H7 (cell line): ENCODE results near the gene APLP2. TPM values are rescaled to one million over a fixed set of nuclear protein-coding genes. Genes with fewer than 3 reads are reported as not detected.

Experiments used
- DNase-seq: peaks from one replicate; pipeline ENCODE4 v3.0.0; 2012
- H3K27me3 ChIP-seq: 2 replicates; pipeline ENCODE4 v1.6.0; 2011; ENCODE audit warnings: mild to moderate bottlenecking, low read length; ENCODE audit not compliant: control insufficient read depth, insufficient read depth
- H3K36me3 ChIP-seq: replicated peaks from 2 replicates; pipeline ENCODE4 v1.5.1; 2011; ENCODE audit warnings: low read length; ENCODE audit not compliant: control insufficient read depth, insufficient read depth
- H3K4me3 ChIP-seq: 2 replicates; pipeline ENCODE4 v1.5.1; 2011; ENCODE audit warnings: low read depth, mild to moderate bottlenecking, control low read depth, low read length, moderate library complexity; ENCODE audit not compliant: insufficient read depth
- total RNA-seq: library from RNA; depleted of rRNA; stranded (reverse); fragments of >200 nt; shearing (Covaris generic); gene quantifications from 2 replicates; pipeline ENCODE4 v1.2.3, GENCODE V29; 2014

The APLP2 gene
- total RNA-seq, 1 experiment from 2014 or later: 257 TPM

DNA sequence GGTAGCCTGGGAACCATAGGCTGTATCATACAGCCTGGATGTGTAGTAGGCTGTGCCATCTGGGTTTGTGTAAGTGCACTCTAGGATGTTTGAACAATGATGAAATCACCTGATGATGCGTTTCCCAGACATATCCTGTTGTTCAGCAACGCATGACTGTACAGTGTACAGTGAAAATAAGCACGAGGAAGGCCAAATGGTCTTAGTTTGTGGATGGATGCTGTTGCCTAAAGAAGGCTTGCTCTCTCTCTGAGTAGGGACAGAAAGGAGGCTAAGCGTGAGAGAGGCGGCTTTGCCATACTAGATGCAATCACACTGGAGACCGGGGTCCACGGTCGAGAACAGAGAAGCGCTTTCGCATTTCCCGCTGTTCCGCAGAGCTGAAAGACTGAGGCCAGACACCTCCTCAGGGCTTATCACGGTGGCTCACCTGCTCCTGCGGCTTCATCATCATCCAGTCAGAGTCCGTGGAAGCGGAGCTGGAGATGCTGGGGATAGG lies 27.6 kb upstream of the APLP2 start:
- Histone ChIP-seq H3K4me3 (no peak overlapping the region), H3K27me3 (no peaks in the 10 kb centered on the region), H3K36me3 (no peaks in the 10 kb centered on the region)
- DNase-seq: no peak

DNA sequence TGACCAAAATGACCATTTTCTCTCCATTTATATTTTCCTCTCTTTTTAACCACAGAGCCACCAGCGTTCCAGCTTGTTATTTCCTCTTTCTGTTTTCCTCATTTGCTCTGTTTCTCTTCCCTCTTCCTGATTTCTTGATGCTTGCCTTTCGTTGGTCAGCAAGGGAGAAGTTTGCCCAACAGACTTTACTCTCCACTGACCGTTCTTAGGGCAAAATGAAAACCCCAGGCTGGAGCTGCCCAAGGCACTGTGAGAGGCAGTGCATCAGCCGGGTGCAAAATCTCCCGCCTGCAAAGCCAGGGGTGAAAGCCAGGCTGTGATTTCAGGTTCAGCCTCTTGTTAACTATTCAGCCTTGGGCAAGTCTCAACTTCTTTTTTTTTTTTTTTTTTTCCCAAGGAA lies 26.1 kb upstream of the APLP2 start:
- Histone ChIP-seq H3K27me3 (no peaks in the 10 kb centered on the region), H3K36me3 (no peaks in the 10 kb centered on the region), H3K4me3 (no peak overlapping the region)
- no peak for DNase-seq

DNA sequence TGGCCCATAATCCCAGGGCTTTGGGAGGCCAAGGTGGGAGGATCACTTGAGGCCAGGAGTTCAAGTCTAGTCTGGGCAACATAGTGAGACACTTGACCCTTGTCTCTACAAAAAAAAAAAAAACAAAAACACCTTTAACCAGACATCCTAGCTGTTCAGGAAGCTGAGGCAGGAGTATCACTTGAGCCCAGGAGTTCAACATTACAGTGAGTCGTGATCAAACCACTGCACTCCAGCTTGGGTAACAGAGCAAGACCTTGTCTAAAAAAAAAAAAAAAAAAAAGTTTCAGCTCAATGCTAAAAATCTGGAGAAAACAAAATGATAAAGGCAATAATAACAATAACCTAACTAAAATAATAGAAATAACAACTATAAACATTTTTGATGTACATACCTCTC lies 22.6 kb upstream of the APLP2 start:
- no peak for DNase-seq
- no peak overlapping the region for H3K4me3 ChIP-seq
- no peaks in the 10 kb centered on the region for H3K36me3 ChIP-seq
- no peaks in the 10 kb centered on the region for H3K27me3 ChIP-seq

DNA sequence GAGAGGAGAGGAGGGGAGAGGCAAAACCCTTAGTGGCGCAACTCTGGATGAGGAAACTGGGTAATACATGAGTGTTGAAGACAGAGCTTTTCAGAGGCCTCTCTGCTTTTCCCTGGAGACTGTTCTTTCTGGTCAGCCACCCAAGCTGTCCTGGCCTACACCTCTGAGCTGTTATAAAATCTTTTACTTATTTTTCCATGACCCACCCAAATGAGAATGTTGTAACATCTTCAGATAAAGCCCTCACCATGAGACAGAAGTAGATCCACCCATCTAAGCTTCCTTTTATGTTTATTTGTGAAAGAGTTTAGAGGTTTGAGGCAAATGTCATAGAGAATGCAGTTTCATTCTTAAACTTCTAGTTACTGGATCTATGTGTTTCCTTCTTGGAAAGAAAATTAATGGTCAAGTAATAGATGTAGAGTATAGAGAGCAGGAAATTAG lies 20.3 kb upstream of the APLP2 start:
- no peaks in the 10 kb centered on the region for H3K27me3 ChIP-seq
- no peak overlapping the region for H3K4me3 ChIP-seq
- H3K36me3 ChIP-seq: no peaks in the 10 kb centered on the region
- no peak for DNase-seq

DNA sequence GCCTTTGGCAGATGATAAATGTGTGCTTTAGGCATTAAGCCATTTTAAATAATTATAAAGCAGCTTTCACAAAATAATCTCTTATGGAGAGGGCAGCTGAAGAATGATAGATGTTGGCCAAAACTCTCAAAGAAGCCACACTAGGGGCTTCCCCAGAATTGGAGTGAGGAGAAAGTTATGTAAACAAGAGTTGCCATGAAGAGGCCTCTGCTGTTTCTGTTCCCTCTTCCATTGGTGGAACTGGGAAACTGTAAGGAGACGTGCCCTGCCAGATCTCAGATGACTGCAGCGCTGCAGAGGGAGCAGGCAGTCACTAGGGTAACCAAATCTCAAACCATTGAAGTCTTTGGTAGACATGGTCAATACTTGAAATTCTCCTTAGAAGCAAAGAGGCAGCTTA lies 19.4 kb upstream of the APLP2 start:
- no peaks in the 10 kb centered on the region for H3K36me3 ChIP-seq
- DNase-seq: peak; percentile 60
- H3K4me3 ChIP-seq: no peak overlapping the region
- no peaks in the 10 kb centered on the region for H3K27me3 ChIP-seq

DNA sequence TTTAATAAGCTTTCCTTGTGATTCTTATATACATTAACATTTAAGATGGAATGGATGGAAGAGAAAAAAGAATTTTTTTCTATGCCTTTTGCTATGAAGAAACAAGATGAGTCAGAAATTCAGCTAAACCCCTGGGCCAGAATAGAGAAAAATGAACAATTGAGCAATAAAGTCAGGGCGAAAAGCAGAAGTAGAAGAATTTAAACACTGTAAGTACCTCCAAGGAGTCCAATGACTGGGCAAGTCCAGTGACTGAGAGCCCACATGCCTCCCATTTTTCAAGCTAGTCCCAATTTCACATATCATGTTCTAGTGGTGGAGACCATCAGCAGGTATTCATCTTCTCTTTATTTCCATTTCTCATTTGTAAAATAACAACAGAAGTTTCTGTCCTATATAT lies 18.6 kb upstream of the APLP2 start:
- no peaks in the 10 kb centered on the region for H3K27me3 ChIP-seq
- H3K4me3 ChIP-seq: no peak overlapping the region
- no peaks in the 10 kb centered on the region for H3K36me3 ChIP-seq
- no peak for DNase-seq

DNA sequence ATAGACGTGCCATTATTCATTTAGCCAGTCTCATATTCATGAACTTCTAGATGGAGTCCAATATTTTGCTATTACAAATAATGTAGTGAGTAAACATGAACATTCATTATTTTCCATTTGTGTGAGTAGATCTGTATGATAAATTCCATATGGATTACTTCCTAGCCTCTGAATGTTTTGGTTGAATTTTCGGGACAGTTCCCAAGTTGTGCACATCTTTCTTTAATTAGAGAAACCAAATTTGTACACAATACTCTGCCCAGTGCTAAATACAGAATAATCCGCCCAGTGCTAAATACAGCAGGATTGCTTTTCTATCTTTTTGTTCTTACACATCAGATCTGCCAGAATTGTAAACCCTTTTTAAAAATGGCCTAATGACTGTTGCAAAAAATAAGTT lies 17.1 kb upstream of the APLP2 start:
- DNase-seq: no peak
- H3K36me3 ChIP-seq: no peaks in the 10 kb centered on the region
- H3K27me3 ChIP-seq: no peaks in the 10 kb centered on the region
- H3K4me3 ChIP-seq: no peak overlapping the region

DNA sequence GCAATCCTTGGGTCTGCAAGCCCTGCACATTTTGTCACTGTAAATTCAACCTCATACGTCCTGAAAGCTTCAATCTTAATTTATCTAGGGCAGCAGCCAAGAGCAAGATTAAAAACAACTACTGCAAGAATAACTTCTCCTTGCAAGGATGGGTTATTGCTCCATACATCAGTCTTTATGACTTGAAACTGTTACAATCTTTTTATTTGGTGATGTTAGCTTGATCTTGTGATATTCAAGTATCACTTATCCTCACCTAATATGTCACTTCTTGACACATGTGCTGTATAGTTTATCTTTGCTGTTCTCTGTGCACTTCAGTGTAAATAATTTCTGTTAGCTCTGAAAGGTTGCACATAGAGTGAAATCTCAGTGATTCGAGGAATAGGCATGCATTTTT lies 14.7 kb upstream of the APLP2 start:
- Histone ChIP-seq H3K27me3 (no peaks in the 10 kb centered on the region), H3K36me3 (no peaks in the 10 kb centered on the region), H3K4me3 (no peak overlapping the region)
- no peak for DNase-seq

DNA sequence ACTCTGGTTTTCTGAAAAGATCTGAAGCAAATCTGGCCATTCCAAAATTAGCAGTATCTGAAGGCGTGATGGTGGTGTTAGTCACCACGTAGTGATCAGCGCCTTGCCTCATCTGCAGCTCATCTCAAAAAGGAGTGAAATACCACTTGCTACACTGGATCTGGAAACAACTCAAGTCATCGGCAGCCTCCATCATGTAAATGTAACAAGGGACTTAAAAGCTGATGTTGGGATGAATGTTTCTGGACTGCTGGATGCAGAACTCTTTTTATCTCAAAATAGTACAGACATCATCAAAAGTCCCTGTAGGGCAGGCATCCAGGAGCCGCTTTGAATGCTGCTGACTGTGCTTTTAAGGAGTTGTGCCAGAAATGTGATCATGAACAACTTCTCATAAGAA lies 14.1 kb upstream of the APLP2 start:
- DNase-seq: no peak
- H3K36me3 ChIP-seq: no peaks in the 10 kb centered on the region
- no peaks in the 10 kb centered on the region for H3K27me3 ChIP-seq

DNA sequence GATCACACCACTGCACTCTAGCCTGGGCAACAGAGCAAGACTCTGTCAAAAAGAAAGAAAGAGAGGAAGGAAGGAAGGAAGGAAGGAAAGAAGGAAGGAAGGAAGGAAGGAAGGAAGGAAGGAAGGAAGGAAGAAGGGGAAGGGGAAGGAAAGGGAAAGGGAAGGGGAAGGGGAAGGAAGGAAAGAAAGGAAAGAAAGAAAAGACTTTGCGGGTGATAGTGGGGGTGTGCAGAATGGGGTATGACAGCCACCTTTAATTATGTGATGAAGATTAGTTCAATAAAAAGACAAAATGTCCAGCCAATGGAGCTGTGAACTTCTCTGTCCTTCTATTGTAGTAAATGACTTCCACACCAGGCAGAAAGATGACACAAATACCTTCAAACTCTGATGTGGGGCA lies 8.7 kb upstream of the APLP2 start:
- DNase-seq: no peak
- H3K27me3 ChIP-seq: no peaks in the 10 kb centered on the region

More for the DNA sequence above, 14.1 kb upstream of the APLP2 start:
- H3K4me3 ChIP-seq: no peak overlapping the region

DNA sequence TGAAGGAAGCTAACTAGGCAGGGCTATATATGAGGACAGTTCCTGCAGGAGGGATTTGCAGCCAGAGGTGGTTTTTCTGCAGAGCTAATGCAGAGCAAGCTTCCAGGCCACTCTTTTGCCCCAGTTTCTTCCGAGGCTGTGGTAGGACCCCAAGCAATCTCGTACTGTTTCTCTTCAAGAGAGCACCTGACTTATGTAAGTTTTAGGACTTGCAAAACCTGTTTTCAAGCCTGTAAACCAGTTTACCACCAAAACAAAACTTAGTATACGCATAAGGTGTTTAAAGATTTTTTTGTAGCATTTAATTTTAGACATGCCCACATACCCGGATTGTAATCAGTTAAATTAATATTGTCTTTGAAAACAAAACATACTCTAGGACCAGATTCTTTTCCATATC lies 7.7 kb upstream of the APLP2 start:
- Histone ChIP-seq H3K27me3 (no peaks in the 10 kb centered on the region), H3K4me3 (no peak overlapping the region), H3K36me3 (no peaks in the 10 kb centered on the region)
- DNase-seq: no peak

More for the DNA sequence above, 8.7 kb upstream of the APLP2 start:
- H3K36me3 ChIP-seq: no peaks in the 10 kb centered on the region
- H3K4me3 ChIP-seq: no peak overlapping the region

DNA sequence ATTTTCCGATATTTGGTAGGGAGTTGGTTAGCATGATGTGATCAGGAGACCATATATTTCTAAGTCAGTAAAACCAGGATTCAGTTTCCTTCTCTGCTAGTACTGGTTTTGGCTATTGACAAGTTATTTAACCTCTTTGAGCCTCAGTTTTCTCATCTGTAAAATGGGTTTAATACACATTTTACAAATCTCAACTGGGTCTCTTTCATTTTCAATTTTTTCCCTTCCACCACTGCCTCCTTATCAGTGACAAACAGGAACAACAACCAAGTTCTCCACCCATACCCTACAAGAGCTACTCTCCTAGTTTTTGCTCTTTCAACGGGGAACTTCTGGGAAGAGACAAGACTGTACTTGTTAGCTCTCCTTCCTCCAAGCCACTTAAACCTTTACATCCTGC lies 6.2 kb upstream of the APLP2 start:
- H3K36me3 ChIP-seq: no peaks in the 10 kb centered on the region
- no peak overlapping the region for H3K4me3 ChIP-seq
- peaks cover 10% of the 10 kb centered on the region for H3K27me3 ChIP-seq
- no peak for DNase-seq

DNA sequence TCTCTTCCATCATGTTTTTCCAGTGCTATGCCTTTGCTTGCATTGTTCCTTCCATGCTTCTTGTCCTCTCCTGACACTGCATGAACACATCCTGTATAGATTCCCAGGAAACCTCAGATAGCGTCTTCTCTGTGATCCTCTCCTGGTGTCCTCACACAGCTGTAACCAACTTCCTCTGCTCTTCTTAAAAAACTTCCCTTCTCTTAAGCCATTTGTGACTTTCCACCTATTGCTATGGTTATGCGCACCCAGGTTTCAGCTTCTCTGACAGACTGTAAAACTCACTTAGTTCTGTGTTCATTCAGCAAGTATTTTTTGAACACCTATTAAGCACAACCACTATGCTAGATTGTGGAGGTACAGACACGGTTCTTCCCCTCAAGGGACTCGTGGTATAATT lies 5.1 kb upstream of the APLP2 start:
- no peak for DNase-seq
- no peaks in the 10 kb centered on the region for H3K36me3 ChIP-seq
- H3K27me3 ChIP-seq: peaks cover 16% of the 10 kb centered on the region
- H3K4me3 ChIP-seq: no peak overlapping the region

DNA sequence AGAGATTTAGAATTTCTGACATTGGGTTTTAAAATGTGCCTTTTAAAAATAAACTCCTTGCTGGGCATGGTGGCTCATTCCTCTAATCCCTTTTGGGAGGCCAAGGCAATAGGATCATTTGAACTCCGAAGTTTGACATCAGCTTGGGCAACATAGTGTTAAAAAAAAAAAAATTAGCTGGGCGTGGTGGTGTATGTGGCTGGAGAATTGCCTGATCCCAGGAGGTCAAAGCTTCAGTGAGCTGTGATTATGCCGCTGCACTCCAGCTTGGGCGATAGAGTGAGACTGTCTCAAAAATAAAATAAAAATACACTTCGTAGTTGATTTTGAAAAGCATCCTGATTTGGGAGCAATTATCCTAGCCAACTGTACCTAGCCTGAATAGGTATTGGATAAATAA lies 3.4 kb upstream of the APLP2 start:
- Histone ChIP-seq H3K27me3 (peaks cover 18% of the 10 kb centered on the region), H3K36me3 (no peaks in the 10 kb centered on the region), H3K4me3 (no peak overlapping the region)
- DNase-seq: no peak

DNA sequence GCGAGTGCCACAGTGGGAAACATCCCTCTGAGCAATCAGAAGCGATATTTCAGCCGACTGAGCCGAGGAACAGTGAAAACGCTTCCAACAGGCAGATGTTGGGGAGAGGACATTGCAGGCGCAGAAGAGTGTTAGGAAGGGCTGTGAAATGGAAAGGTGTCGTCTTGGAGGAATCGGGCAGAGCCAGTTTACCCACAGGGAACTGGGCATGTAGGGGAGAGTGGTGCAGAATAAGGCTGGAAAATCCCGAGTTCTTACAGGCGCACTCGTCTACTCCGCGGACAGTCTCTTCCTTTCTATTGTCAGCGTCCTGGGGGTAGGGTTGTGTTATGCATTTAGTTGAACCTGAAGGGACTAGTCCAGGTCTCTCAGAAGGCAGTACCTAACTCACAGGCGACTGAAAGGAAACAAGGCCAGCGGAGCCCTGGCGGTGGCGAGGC lies 1.1 kb upstream of the APLP2 start:
- peak; percentile 55 for DNase-seq
- no peaks in the 10 kb centered on the region for H3K36me3 ChIP-seq
- H3K27me3 ChIP-seq: peaks cover 18% of the 10 kb centered on the region
- peak overlapping the region; percentile 65 for H3K4me3 ChIP-seq

DNA sequence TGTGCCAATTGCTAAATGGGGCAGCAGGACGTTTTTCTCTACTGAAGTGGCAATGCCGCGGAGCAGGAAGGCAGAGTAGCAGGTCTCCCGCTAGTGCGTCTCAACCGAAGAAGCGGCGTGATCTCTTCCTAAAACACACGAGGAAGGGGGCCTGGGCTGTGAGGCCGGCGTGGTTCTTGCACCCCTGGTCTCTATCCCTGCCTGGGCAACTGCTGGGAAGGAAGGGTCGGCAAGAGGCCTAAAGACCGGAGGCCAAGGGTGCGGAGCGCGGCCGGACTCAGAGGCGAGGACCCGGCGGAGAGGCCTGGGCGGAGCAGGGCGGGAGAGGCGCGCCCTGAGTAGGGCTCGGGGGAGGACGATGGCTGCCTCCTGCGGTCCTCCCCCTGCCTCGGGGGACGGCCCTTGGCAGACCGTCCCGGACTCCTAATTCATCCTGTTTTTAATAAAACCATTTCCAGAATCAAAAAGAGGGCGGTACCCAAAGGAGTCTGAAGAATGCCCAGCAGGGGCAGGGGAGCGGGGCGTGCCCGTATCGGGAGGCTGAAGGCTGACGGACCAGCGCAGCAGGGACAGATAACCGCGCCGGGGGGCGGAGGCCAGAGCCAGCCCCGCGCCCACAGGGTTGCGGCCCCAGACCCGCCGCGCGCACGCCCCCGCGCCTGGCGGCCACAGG lies 572 bp upstream of the APLP2 start:
- DNase-seq: peak; percentile 82
- Histone ChIP-seq H3K36me3 (no peaks in the 10 kb centered on the region), H3K27me3 (peaks cover 18% of the 10 kb centered on the region), H3K4me3 (peak overlapping the region; percentile 65)
